ENCODE measurements around the gene ETV6.

The ETV6 gene

DNA sequence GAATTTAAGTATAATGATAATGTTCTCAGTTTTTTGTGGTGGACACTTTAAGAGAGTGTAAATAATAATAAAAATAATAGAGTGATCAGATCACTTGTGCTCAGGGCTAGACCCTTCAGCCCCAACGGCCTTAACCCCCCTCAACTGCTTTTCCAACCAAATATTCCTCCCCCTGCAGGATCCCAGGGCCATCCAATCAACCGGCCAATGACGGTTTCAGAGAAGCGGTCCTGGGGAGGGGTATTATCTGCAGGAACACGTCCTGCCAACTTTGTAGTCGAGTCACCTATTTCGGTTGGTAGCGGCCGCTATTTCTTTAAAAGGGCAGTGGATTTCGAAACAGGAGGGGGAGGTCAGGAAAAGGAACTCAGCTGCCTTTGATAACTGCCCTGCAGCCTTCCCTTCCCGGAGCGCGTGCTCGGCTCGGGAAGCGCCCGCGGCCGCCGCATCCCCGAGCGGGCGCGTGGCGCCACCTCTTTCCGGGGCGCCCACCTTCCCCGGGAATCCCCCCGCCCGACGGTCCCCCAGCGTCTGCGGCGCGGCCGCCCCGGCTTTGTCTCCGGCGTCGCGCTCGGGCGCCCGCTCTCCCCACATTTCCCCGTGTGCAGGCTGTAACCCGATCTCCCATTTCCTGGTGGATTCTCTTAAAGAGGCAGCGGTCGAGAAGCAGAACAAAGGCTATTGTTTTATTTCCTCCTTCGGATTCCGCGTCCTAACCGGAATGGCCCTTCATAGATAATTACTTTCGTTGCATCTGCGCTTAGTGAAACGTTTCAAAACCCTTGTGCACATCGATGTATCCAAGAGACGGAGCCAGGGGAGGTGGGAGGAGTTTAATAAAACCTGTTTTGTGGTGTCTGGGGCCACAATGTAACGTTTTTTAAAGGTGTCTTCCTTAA is 711 bp upstream of the ETV6 start:
- H3K9me3 ChIP-seq (ENCODE audit: control insufficient read depth, low read depth, low read length): peaks cover 5% of the 10 kb centered on the region
- peak overlapping the region; percentile 91 for H3K27ac ChIP-seq (ENCODE audit: low read length)

DNA sequence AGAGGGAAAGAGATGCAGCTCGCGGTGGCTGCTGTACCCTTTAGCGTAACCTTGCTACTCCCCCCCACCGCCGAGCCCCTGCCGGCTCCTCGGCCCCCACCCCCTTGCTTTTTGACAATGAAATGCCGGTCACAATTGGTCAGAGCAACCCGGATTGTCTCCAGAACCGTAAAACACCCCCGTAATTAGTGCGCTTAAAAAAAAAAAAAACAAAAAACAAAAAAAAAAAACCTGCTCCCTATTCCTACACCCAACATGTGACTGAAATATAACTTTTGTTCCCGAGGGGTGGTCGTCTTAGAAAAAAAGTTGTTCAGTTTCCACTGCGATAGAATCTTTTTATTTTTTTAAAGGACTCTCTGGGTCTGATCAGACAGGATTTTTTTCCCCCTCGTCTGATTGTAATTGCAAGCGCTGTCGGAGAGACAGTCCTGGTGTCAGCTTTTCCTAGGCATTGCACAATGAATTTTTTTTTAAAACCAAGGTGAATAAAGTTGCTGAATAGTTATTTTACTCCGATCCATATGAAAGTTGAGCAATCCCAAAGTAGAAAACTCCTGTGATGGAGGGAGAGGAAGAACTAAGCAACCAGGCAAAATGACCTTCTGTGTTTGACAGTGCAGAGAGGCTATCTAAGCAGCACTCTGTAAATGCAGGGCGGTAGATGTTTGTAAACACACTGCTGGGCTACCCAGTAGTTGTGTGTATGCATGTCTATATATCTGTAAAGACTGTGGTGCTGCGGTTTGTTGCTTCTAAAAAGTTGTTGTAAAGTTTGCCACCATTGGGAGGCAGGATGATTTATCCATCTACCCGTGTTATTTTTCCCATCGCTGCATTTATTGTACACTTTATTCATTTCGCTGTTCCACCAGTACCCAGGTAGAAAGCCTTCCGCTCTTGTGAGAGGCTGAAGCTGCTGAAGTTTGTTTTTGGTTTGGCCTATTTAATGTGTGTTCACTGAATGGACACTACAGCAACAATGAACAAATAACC is 1.1 kb downstream of the ETV6 start:
- Histone ChIP-seq H3K27me3 (ENCODE audit: control insufficient read depth, insufficient read depth, low read length) (no peaks in the 10 kb centered on the region), H3K4me1 (ENCODE audit: control insufficient read depth, low read depth, low read length) (peaks cover 23% of the 10 kb centered on the region), H3K9ac (ENCODE audit: low read length) (peak overlapping the region; percentile 61), H3K9me3 (ENCODE audit: control insufficient read depth, low read depth, low read length) (no peaks in the 10 kb centered on the region), H3K27ac (ENCODE audit: low read length) (no peak overlapping the region), H3K4me3 (ENCODE audit: low read length) (peak overlapping the region; percentile 82), H3K36me3 (ENCODE audit: control insufficient read depth, low read depth, low read length) (no peaks in the 10 kb centered on the region)

More for the DNA sequence above, 711 bp upstream of the ETV6 start:
- peaks cover 27% of the 10 kb centered on the region for H3K4me1 ChIP-seq (ENCODE audit: control insufficient read depth, low read depth, low read length)
- peak overlapping the region; percentile 69 for H3K4me3 ChIP-seq (ENCODE audit: low read length)
- H3K9ac ChIP-seq (ENCODE audit: low read length): peak overlapping the region; percentile 65
- H3K36me3 ChIP-seq (ENCODE audit: control insufficient read depth, low read depth, low read length): no peaks in the 10 kb centered on the region
- H3K27me3 ChIP-seq (ENCODE audit: control insufficient read depth, insufficient read depth, low read length): no peaks in the 10 kb centered on the region

DNA sequence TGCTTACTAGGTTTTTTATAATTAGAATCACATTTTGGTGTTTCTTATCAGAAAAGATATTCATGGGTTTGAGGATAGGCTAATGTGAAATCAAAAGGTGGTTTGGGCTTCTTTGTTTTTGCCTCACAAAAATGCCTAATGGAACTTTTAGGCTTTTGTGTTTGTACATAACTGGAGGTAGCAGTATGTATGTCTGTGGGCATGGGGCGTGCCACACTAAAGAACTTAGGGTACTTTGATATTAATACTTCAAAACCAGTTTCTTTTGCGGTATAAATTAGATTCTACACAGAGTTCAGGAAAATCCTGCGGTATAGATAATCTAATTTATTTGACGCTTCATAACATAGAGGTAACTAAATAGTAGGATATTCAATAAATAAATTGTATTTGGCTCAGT is 1.9 kb downstream of the ETV6 start:
- Histone ChIP-seq H3K4me1 (ENCODE audit: control insufficient read depth, low read depth, low read length) (peaks cover 26% of the 10 kb centered on the region), H3K4me3 (ENCODE audit: low read length) (peak overlapping the region; percentile 82), H3K9me3 (ENCODE audit: control insufficient read depth, low read depth, low read length) (no peaks in the 10 kb centered on the region), H3K27me3 (ENCODE audit: control insufficient read depth, insufficient read depth, low read length) (no peaks in the 10 kb centered on the region), H3K27ac (ENCODE audit: low read length) (no peak overlapping the region), H3K9ac (ENCODE audit: low read length) (no peak overlapping the region), H3K36me3 (ENCODE audit: control insufficient read depth, low read depth, low read length) (no peaks in the 10 kb centered on the region)

DNA sequence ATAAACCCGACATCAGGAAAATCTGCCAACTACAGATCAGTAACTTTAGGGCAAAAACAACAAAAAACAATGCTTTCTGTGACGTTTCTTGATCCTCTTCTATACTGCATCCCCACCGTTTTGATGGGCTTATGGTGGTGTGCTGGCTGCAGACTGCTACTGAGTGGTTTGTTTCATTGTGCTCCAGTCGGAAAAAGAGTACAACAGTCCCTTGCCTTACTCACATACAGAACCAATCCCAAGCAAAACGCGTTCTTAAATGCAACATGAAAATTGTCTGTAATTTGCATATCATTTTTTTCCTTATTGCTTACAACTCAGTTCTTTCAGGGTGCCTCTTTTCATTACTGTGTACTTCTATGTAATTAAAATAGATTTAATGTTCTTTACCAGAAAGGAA is 2.3 kb downstream of the ETV6 start:
- Histone ChIP-seq H3K9ac (ENCODE audit: low read length) (no peak overlapping the region), H3K4me1 (ENCODE audit: control insufficient read depth, low read depth, low read length) (peaks cover 28% of the 10 kb centered on the region), H3K4me3 (ENCODE audit: low read length) (peak overlapping the region; percentile 82)

DNA sequence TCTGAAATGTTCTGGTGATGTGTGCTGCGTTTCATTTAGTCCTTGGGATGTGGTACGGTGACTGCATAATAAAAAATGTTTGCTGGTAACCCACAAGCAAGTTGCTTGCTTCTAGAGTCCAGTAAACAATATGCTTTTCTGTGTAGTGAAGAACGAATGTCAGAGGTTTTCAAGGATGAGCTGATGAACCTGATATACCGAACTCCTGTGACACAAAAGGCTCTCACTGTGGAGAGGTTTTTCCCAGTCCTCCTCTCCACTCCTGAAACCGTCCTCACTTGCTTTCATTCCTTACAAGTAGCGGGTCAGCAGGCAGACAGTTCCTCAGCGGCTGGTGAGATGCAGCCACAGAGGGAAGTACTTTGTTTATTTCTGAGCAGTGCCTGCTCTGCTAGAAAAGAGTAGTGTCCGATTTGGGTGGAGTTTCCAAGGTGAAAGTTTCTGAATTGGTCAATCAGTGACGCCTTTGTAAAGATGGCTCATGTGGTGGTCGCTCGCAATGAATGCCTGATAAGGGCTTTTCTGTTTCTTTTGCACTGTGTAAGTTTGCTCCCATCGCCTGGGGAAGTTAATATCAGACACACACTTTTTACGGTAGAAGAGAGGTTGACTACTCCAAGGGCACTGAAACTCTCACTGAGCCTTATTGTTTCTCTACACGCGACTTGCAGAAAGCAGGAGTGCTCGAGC is 3.0 kb downstream of the ETV6 start:
- Histone ChIP-seq H3K27ac (ENCODE audit: low read length) (no peak overlapping the region), H3K36me3 (ENCODE audit: control insufficient read depth, low read depth, low read length) (no peaks in the 10 kb centered on the region), H3K4me1 (ENCODE audit: control insufficient read depth, low read depth, low read length) (peaks cover 32% of the 10 kb centered on the region), H3K4me3 (ENCODE audit: low read length) (peak overlapping the region; percentile 2), H3K9me3 (ENCODE audit: control insufficient read depth, low read depth, low read length) (no peaks in the 10 kb centered on the region), H3K9ac (ENCODE audit: low read length) (no peak overlapping the region), H3K27me3 (ENCODE audit: control insufficient read depth, insufficient read depth, low read length) (no peaks in the 10 kb centered on the region)

More for the DNA sequence above, 2.3 kb downstream of the ETV6 start:
- Histone ChIP-seq H3K27ac (ENCODE audit: low read length) (no peak overlapping the region), H3K9me3 (ENCODE audit: control insufficient read depth, low read depth, low read length) (no peaks in the 10 kb centered on the region), H3K36me3 (ENCODE audit: control insufficient read depth, low read depth, low read length) (no peaks in the 10 kb centered on the region), H3K27me3 (ENCODE audit: control insufficient read depth, insufficient read depth, low read length) (no peaks in the 10 kb centered on the region)

DNA sequence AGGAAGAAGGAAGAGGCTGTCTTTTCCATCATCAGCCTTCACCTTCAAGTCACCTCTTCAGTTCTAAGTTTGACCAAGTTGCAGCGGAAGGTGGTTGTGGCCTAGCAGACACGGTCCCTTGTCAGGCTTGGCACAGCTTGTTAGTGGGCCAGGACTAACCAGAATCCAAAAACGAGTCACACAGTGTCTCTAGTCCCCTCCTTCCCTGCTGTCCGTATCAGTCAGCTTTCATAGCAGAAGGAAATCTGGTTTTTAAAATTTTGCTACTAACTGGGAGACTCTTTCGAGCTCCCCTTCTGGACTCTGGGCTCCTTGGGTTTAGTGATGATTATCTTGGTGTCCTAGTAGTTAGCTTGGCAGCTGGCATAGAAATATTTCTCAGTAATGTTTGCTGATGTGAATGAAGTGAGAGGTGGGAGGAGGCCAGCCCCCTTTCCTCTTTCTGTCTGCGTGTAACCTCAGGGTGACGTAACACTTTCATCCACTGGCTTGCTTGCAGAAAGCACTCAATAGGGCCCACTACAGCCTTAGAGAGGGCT is 3.8 kb downstream of the ETV6 start:
- Histone ChIP-seq H3K27me3 (ENCODE audit: control insufficient read depth, insufficient read depth, low read length) (no peaks in the 10 kb centered on the region), H3K9me3 (ENCODE audit: control insufficient read depth, low read depth, low read length) (no peaks in the 10 kb centered on the region), H3K4me3 (ENCODE audit: low read length) (no peak overlapping the region), H3K36me3 (ENCODE audit: control insufficient read depth, low read depth, low read length) (no peaks in the 10 kb centered on the region), H3K4me1 (ENCODE audit: control insufficient read depth, low read depth, low read length) (peaks cover 36% of the 10 kb centered on the region), H3K9ac (ENCODE audit: low read length) (no peak overlapping the region), H3K27ac (ENCODE audit: low read length) (no peak overlapping the region)

DNA sequence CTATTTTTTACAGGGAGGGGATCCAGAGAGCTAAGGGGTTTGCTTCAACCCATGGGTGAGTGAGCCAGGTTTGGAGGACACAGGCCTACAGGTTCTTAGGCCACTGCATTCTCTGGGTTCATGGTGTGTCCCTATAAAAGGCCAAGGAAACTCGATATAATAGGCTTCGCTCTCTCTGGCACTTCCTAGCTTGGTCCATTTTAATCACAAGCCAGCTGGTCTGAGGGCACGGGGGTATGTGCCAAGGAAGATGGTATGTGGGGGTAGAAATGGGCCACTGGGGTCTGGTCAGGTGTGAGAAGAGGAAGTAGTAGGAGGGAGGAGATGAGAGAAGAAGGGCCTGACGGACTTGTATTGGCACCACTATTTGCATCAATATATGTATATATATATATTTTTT is 4.9 kb downstream of the ETV6 start:
- no peaks in the 10 kb centered on the region for H3K36me3 ChIP-seq (ENCODE audit: control insufficient read depth, low read depth, low read length)
- no peak overlapping the region for H3K4me3 ChIP-seq (ENCODE audit: low read length)
- no peak overlapping the region for H3K9ac ChIP-seq (ENCODE audit: low read length)
- no peak overlapping the region for H3K27ac ChIP-seq (ENCODE audit: low read length)
- no peaks in the 10 kb centered on the region for H3K27me3 ChIP-seq (ENCODE audit: control insufficient read depth, insufficient read depth, low read length)
- H3K9me3 ChIP-seq (ENCODE audit: control insufficient read depth, low read depth, low read length): no peaks in the 10 kb centered on the region
- H3K4me1 ChIP-seq (ENCODE audit: control insufficient read depth, low read depth, low read length): peaks cover 36% of the 10 kb centered on the region

DNA sequence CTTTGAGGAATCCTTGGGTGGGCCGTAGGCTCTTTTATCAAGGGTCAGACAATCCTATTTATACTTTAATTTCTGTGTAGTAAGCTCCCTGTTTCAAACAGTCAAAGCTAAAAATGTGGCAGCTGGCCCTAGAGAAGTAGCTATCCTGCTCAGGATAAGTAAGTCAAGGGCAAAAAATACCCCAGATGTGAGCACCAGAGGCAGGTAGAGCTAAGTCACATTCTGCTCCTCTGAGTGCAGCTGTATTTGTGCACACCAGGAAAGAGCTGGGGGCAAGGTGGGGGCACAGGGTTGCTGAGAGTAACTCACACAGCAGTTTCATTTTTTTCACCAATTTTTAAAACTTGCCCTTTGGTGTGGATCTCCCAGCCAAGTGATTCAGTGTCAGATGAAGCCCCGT is 5.3 kb downstream of the ETV6 start:
- Histone ChIP-seq H3K9me3 (ENCODE audit: control insufficient read depth, low read depth, low read length) (no peaks in the 10 kb centered on the region), H3K27me3 (ENCODE audit: control insufficient read depth, insufficient read depth, low read length) (no peaks in the 10 kb centered on the region), H3K4me1 (ENCODE audit: control insufficient read depth, low read depth, low read length) (peaks cover 36% of the 10 kb centered on the region), H3K4me3 (ENCODE audit: low read length) (no peak overlapping the region), H3K9ac (ENCODE audit: low read length) (no peak overlapping the region), H3K27ac (ENCODE audit: low read length) (no peak overlapping the region), H3K36me3 (ENCODE audit: control insufficient read depth, low read depth, low read length) (no peaks in the 10 kb centered on the region)

DNA sequence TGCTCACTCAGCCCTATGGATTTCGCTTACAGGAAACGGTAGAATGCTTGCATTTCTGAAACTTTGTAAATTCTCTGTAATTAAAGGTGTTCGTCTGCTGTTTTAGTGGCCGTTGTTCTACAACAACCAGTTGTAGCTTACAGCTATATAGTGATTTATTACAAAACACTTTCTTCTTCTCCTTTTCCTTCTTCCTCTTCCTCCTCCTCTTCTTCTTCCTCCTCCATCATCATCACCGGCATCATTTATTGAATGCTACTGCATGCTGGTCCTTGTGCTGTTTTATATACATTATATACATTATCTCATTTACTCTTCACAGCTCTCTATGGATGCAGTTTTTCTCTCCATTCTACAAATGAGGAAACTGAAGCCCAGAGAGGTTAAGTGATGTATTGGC is 6.4 kb downstream of the ETV6 start:
- Histone ChIP-seq H3K9ac (ENCODE audit: low read length) (no peak overlapping the region), H3K27me3 (ENCODE audit: control insufficient read depth, insufficient read depth, low read length) (no peaks in the 10 kb centered on the region), H3K4me3 (ENCODE audit: low read length) (no peak overlapping the region), H3K9me3 (ENCODE audit: control insufficient read depth, low read depth, low read length) (no peaks in the 10 kb centered on the region), H3K27ac (ENCODE audit: low read length) (no peak overlapping the region), H3K36me3 (ENCODE audit: control insufficient read depth, low read depth, low read length) (no peaks in the 10 kb centered on the region), H3K4me1 (ENCODE audit: control insufficient read depth, low read depth, low read length) (peaks cover 35% of the 10 kb centered on the region)

DNA sequence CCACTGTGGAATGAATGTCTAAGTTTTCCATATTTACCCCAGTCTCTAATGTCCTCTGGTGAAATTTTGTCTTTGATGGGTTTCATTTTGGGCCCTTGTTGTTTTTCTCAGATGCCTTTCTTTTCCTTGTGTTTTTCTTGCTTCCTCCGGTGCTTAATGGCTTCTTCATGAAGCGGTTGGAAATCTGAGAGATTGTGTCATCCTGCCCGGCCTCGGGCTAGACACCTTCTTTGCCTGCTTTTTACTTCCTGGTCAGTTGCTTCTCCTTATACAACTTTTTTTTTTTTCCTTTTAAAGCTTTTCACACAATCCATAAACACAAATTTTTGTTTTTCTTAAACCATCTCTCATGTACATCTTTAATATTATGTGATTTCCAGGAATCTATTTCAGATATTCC is 7.1 kb downstream of the ETV6 start:
- peaks cover 32% of the 10 kb centered on the region for H3K4me1 ChIP-seq (ENCODE audit: control insufficient read depth, low read depth, low read length)
- H3K36me3 ChIP-seq (ENCODE audit: control insufficient read depth, low read depth, low read length): no peaks in the 10 kb centered on the region
- no peak overlapping the region for H3K9ac ChIP-seq (ENCODE audit: low read length)
- no peaks in the 10 kb centered on the region for H3K9me3 ChIP-seq (ENCODE audit: control insufficient read depth, low read depth, low read length)
- H3K4me3 ChIP-seq (ENCODE audit: low read length): no peak overlapping the region
- H3K27me3 ChIP-seq (ENCODE audit: control insufficient read depth, insufficient read depth, low read length): no peaks in the 10 kb centered on the region
- no peak overlapping the region for H3K27ac ChIP-seq (ENCODE audit: low read length)

DNA sequence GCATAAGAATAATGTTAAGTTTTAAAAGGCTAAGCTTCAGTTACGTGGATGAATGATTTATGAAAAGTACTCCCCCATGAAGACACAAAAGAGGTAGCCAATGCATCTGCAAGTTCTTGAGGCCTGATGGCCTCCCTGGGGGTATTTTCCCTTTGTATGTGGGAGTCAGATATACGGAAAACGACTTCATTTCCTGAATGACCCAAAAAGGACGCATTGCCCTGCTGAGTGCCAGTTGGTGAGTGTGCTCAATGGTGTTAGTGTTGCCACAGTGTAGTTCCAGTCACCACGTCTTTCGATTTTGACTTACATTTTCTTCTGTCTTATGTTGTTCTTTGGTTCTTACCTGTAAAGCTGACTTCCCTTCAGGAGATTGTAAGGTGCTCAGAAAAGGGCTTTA is 8.0 kb downstream of the ETV6 start:
- H3K27me3 ChIP-seq (ENCODE audit: control insufficient read depth, insufficient read depth, low read length): no peaks in the 10 kb centered on the region
- H3K9me3 ChIP-seq (ENCODE audit: control insufficient read depth, low read depth, low read length): no peaks in the 10 kb centered on the region
- no peak overlapping the region for H3K9ac ChIP-seq (ENCODE audit: low read length)
- no peak overlapping the region for H3K27ac ChIP-seq (ENCODE audit: low read length)
- H3K36me3 ChIP-seq (ENCODE audit: control insufficient read depth, low read depth, low read length): no peaks in the 10 kb centered on the region
- no peak overlapping the region for H3K4me3 ChIP-seq (ENCODE audit: low read length)
- peaks cover 30% of the 10 kb centered on the region for H3K4me1 ChIP-seq (ENCODE audit: control insufficient read depth, low read depth, low read length)
